NCI-H524 (cell line): ENCODE results near the gene NPR3.
A peak's percentile ranks its signal among the peaks of the same experiment; 100 is the strongest.

Experiments
- DNase-seq, 2 experiments: peaks; one replicate each; lab custom pipeline; 2025; lab: John Stamatoyannopoulos, UW

The NPR3 gene

GRCh38 chr5:32710550-32711361 lies at the start of gene NPR3:
TSS of gene NPR3 (plus strand) at chr5:32711321. CDS start at chr5:32711777, 456 bp downstream.
- peak in 1 of 2 experiments; percentile 25 for DNase-seq

GRCh38 chr5:32664523-32664922 lies 46.6 kb upstream of the NPR3 start:
- no peak for DNase-seq

GRCh38 chr5:32668552-32668951 lies 42.6 kb upstream of the NPR3 start:
- DNase-seq: no peak

- DNase-seq: no peak
Measured at GRCh38 chr5:32673272-32673671, 37.8 kb upstream of the NPR3 start.

- DNase-seq: no peak
Measured at GRCh38 chr5:32677023-32677422, 34.1 kb upstream of the NPR3 start.

GRCh38 chr5:32678472-32678871 lies 32.6 kb upstream of the NPR3 start:
- no peak for DNase-seq

GRCh38 chr5:32679218-32679617 lies 31.9 kb upstream of the NPR3 start:
- no peak for DNase-seq

- no peak for DNase-seq
Measured at GRCh38 chr5:32680183-32680582, 30.9 kb upstream of the NPR3 start.

- no peak for DNase-seq
Measured at GRCh38 chr5:32683125-32683524, 28.0 kb upstream of the NPR3 start.

- DNase-seq: no peak
Measured at GRCh38 chr5:32684260-32684659, 26.9 kb upstream of the NPR3 start.

GRCh38 chr5:32686799-32687498 lies 24.2 kb upstream of the NPR3 start:
- DNase-seq: no peak

GRCh38 chr5:32687499-32687831 lies 23.7 kb upstream of the NPR3 start:
- no peak for DNase-seq

GRCh38 chr5:32690153-32690552 lies 21.0 kb upstream of the NPR3 start:
- DNase-seq: no peak

GRCh38 chr5:32690666-32691065 lies 20.5 kb upstream of the NPR3 start:
- DNase-seq: no peak

GRCh38 chr5:32692036-32692746 lies 18.9 kb upstream of the NPR3 start:
- no peak for DNase-seq

GRCh38 chr5:32703957-32704356 lies 7.2 kb upstream of the NPR3 start:
- DNase-seq: no peak

GRCh38 chr5:32707418-32707997 lies 3.6 kb upstream of the NPR3 start:
- DNase-seq: peak in 1 of 2 experiments; percentile 56

GRCh38 chr5:32708949-32709348 lies 2.2 kb upstream of the NPR3 start:
- peak; percentile 36 to 62 for DNase-seq

GRCh38 chr5:32709750-32710549 lies 1.2 kb upstream of the NPR3 start:
- DNase-seq: peak; percentile 69 to 77

- no peak for DNase-seq
Measured at GRCh38 chr5:32711362-32711680, 200 bp downstream of the NPR3 start.

GRCh38 chr5:32711681-32712480 lies 760 bp downstream of the NPR3 start:
- peak in 1 of 2 experiments; percentile 33 for DNase-seq
